Glutamatergic neuron (in vitro differentiated cells): ENCODE measurements around the gene AUTS2. TPM values are rescaled to one million over a fixed set of nuclear protein-coding genes. Genes with fewer than 3 reads are reported as not detected.

Experiments
- DNase-seq: peaks from one replicate; pipeline ENCODE4 v3.0.0; 2022
- H3K27ac Mint-ChIP-seq: one replicate; pipeline ENCODE4 v1.8.0; 2020; ENCODE audit warnings: mild to moderate bottlenecking, mixed read lengths, inconsistent platforms; ENCODE audit not compliant: unreplicated experiment
- H3K27me3 Mint-ChIP-seq: one replicate; pipeline ENCODE4 v1.8.0; 2020; ENCODE audit warnings: mild to moderate bottlenecking, moderate library complexity, mixed read lengths, inconsistent platforms; ENCODE audit not compliant: unreplicated experiment
- H3K36me3 Mint-ChIP-seq: one replicate; pipeline ENCODE4 v1.8.0; 2020; ENCODE audit warnings: mild to moderate bottlenecking, mixed read lengths, inconsistent platforms; ENCODE audit not compliant: unreplicated experiment
- H3K4me1 Mint-ChIP-seq: one replicate; pipeline ENCODE4 v1.8.0; 2020; ENCODE audit warnings: mild to moderate bottlenecking, low read depth, mixed read lengths, inconsistent platforms; ENCODE audit not compliant: unreplicated experiment
- H3K4me3 Mint-ChIP-seq: one replicate; pipeline ENCODE4 v1.8.0; 2020; ENCODE audit warnings: mild to moderate bottlenecking, mixed read lengths, inconsistent platforms; ENCODE audit not compliant: unreplicated experiment
- H3K9me3 Mint-ChIP-seq: one replicate; pipeline ENCODE4 v1.8.0; 2020; ENCODE audit warnings: mild to moderate bottlenecking, moderate library complexity, mixed read lengths, inconsistent platforms; ENCODE audit not compliant: unreplicated experiment
- CTCF ChIP-seq: fragments of 200-600 bp; sonication (generic); IDR thresholded peaks from one replicate; pipeline ENCODE4 v1.5.0; 2021; ENCODE audit not compliant: partially characterized antibody, unreplicated experiment
- total RNA-seq: library from RNA; stranded (reverse); fragmentation: NEBNext Ultra II Directional; extraction: Animal tissue kit (Norgen Biotek cat#: 25700); gene quantifications from one replicate; pipeline ENCODE4 v1.2.1, GENCODE V29; 2021; ENCODE audit not compliant: unreplicated experiment

The AUTS2 gene
- total RNA-seq, 1 donor from 2014 or later, result 300 TPM

- Mint-ChIP-seq H3K27ac (no peak overlapping the region), H3K27me3 (peaks cover 4% of the 10 kb centered on the region), H3K4me3 (no peak overlapping the region), H3K9me3 (peaks cover 5% of the 10 kb centered on the region), H3K4me1 (peaks cover 19% of the 10 kb centered on the region), H3K36me3 (no peaks in the 10 kb centered on the region)
- TF ChIP-seq CTCF, result no peak
- no peak for DNase-seq
Measured at GRCh38 chr7:70500261-70500660, 902.0 kb downstream of the AUTS2 start.

- no peak for TF ChIP-seq CTCF
- Mint-ChIP-seq H3K27ac (no peak overlapping the region), H3K4me3 (no peak overlapping the region), H3K27me3 (peaks cover 7% of the 10 kb centered on the region), H3K4me1 (peaks cover 32% of the 10 kb centered on the region), H3K9me3 (peaks cover 9% of the 10 kb centered on the region), H3K36me3 (no peaks in the 10 kb centered on the region)
- DNase-seq, result no peak
Measured at GRCh38 chr7:70502117-70502863, 904.0 kb downstream of the AUTS2 start.

GRCh38 chr7:70504254-70504653 is 906.0 kb downstream of the AUTS2 start:
- Mint-ChIP-seq H3K4me3 (no peak overlapping the region), H3K36me3 (no peaks in the 10 kb centered on the region), H3K9me3 (peaks cover 9% of the 10 kb centered on the region), H3K4me1 (peaks cover 41% of the 10 kb centered on the region), H3K27me3 (peaks cover 7% of the 10 kb centered on the region), H3K27ac (no peak overlapping the region)
- TF ChIP-seq CTCF, result no peak
- no peak for DNase-seq

- Mint-ChIP-seq H3K9me3 (peaks cover 9% of the 10 kb centered on the region), H3K4me1 (peaks cover 42% of the 10 kb centered on the region), H3K4me3 (no peak overlapping the region), H3K27ac (peak overlapping the region; percentile 71), H3K27me3 (peaks cover 4% of the 10 kb centered on the region), H3K36me3 (no peaks in the 10 kb centered on the region)
- no peak for DNase-seq
- no peak for TF ChIP-seq CTCF
Measured at GRCh38 chr7:70505468-70505867, 907.2 kb downstream of the AUTS2 start.

- Mint-ChIP-seq H3K4me3 (peak overlapping the region; percentile 4), H3K4me1 (peaks cover 42% of the 10 kb centered on the region), H3K9me3 (peaks cover 9% of the 10 kb centered on the region), H3K27me3 (peaks cover 4% of the 10 kb centered on the region), H3K36me3 (no peaks in the 10 kb centered on the region), H3K27ac (peak overlapping the region; percentile 71)
- no peak for TF ChIP-seq CTCF
- DNase-seq, result no peak
Measured at GRCh38 chr7:70505886-70506285, 907.6 kb downstream of the AUTS2 start.
